Natural killer cell (primary cell): Measurements from ENCODE around the gene SF3B5. TPM values are rescaled to one million over a fixed set of nuclear protein-coding genes. Genes with fewer than 3 reads are reported as not detected.
A peak's percentile ranks its signal among the peaks of the same experiment; 100 is the strongest.

ENCODE experiments used
- ATAC-seq, 3 donors: fragments of 150-1000 bp in 2 of 3; fragments of 200-7000 bp in 1 of 3; cut with Tn5 transposase; 1 replicate in 1 of 3; 2 replicates in 2 of 3; pipeline ENCODE4 v1.10.0; 2021; ENCODE audit warnings: mild to moderate bottlenecking in 2 of 3, moderate library complexity in 2 of 3
- DNase-seq, 2 donors: peaks; one replicate each; pipeline versions ENCODE4 v3.0.0 to v3.0.0-alpha.2; 2013 to 2021; ENCODE audit warnings: mixed read lengths in 1 of 2
- H3K27ac ChIP-seq: one replicate; pipeline ENCODE4 v1.5.1; 2013; ENCODE audit warnings: mild to moderate bottlenecking, low read length
- H3K27me3 ChIP-seq: one replicate; pipeline ENCODE4 v1.6.1; 2013; ENCODE audit warnings: low read length; ENCODE audit not compliant: control insufficient read depth, insufficient read depth
- H3K36me3 ChIP-seq: one replicate; pipeline ENCODE4 v1.6.1; 2013; ENCODE audit warnings: low read length; ENCODE audit not compliant: control insufficient read depth, insufficient read depth
- H3K4me1 ChIP-seq: one replicate; pipeline ENCODE4 v1.6.1; 2013; ENCODE audit warnings: low read length; ENCODE audit not compliant: control insufficient read depth, insufficient read depth
- H3K4me3 ChIP-seq: one replicate; pipeline ENCODE4 v1.5.1; 2013; ENCODE audit warnings: low read length
- H3K9me3 ChIP-seq: one replicate; pipeline ENCODE4 v1.6.1; 2013; ENCODE audit warnings: low read length; ENCODE audit not compliant: control insufficient read depth, insufficient read depth
- H3K27ac Mint-ChIP-seq, 2 donors: one replicate each; pipeline ENCODE4 v1.8.0; 2022; ENCODE audit warnings: mild to moderate bottlenecking in 2 of 2, mixed read lengths in 2 of 2, moderate library complexity in 1 of 2
- H3K27me3 Mint-ChIP-seq, 2 donors: one replicate each; pipeline ENCODE4 v1.8.0; 2022; ENCODE audit warnings: low read depth in 2 of 2, mixed read lengths in 2 of 2
- H3K36me3 Mint-ChIP-seq: one replicate; pipeline ENCODE4 v1.8.0; 2022; ENCODE audit warnings: mixed read lengths
- H3K4me1 Mint-ChIP-seq, 2 donors: one replicate each; pipeline ENCODE4 v1.8.0; 2022; ENCODE audit warnings: mixed read lengths in 2 of 2
- H3K4me3 Mint-ChIP-seq: one replicate; pipeline ENCODE4 v1.8.0; 2022; ENCODE audit warnings: mild to moderate bottlenecking, moderate library complexity, mixed read lengths
- H3K9me3 Mint-ChIP-seq, 2 donors: one replicate each; pipeline ENCODE4 v1.8.0; 2022; ENCODE audit warnings: mixed read lengths in 2 of 2
- WGBS: methylation state at CpG from one replicate; pipeline ENCODE4 v1.1.7; 2013; ENCODE audit warnings: missing lambda C conversion rate; ENCODE audit not compliant: insufficient coverage; 5-methylcytosine and 5-hydroxymethylcytosine counted together
- intact Hi-C: fragments of 100-400 bp; cut with micrococcal nuclease; formaldehyde crosslinking; loops from one replicate; pipeline ENCODE4 v1.14.2; 2022
- total RNA-seq, 4 donors: library from RNA; stranded (reverse); fragments of 120-200 nt in 1 of 4; gene quantifications; one replicate each; pipeline versions ENCODE4 v1.2.3 to v1.2.4, GENCODE V29; 2013 to 2022
- TF ChIP-seq, protein P1 (sequence below): fragments of 200-600 bp; IDR thresholded peaks from one replicate; pipeline ENCODE4 v1.8.0; 2022; ENCODE audit warnings: antibody characterized with exemption

SF3B5 gene
- total RNA-seq: 100 to 1,000 TPM; 122 to 145 (median 122) TPM
- 85.8 TPM for total RNA-seq (2013)

DNA sequence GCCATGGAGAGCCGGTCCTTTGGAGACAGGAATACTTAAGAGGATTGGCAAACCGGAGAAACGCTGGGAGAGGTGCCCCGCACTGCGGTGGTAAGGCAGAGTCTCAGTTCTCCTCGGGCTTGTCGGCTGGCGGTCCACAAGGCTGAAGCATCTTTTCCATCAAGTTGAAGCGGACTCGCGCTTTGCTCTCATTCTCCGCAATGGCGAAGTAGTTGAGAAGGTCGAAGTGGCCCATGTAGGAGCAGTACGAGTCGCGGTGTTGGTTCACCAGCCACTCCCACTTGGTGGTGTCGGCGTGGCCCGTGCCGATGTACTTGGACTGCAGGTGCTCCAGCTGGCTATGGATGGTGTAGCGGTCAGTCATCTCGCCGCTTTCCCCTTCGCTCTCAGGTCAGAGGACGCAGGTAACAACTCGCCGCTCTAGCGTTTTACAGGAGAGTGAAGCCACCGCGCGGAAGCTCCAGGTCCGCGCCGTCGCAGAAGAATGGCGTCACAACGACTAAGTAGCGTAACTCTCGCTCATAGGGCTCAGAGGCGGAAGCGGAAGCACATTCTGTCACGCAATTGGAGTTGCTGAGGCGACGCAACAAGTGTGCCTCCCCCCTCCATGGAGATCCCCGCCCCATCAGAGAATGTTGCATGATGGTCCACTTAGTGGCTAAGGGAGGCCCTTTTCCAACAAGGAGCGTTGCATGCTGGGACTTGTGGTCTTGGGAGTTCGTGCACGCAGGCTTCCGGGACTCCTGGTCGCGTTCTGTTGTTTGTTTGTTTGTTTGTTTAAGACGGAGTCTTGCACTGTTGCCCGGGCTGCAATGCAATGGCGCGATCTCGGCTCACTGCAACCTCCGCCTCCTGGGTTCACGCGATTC lies at the start of gene SF3B5:
SF3B5 (minus strand) TSS at position 440 of the 869 bp plus-strand sequence; CDS start at position 364, 76 bp downstream.
- TF ChIP-seq, protein P1, sequence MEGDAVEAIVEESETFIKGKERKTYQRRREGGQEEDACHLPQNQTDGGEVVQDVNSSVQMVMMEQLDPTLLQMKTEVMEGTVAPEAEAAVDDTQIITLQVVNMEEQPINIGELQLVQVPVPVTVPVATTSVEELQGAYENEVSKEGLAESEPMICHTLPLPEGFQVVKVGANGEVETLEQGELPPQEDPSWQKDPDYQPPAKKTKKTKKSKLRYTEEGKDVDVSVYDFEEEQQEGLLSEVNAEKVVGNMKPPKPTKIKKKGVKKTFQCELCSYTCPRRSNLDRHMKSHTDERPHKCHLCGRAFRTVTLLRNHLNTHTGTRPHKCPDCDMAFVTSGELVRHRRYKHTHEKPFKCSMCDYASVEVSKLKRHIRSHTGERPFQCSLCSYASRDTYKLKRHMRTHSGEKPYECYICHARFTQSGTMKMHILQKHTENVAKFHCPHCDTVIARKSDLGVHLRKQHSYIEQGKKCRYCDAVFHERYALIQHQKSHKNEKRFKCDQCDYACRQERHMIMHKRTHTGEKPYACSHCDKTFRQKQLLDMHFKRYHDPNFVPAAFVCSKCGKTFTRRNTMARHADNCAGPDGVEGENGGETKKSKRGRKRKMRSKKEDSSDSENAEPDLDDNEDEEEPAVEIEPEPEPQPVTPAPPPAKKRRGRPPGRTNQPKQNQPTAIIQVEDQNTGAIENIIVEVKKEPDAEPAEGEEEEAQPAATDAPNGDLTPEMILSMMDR: no peak
- Histone ChIP-seq H3K27ac (peak within 1 kb of the TSS; percentile 90), H3K4me1 (peaks cover 17% of the 10 kb centered on the region), H3K27me3 (no peaks in the 10 kb centered on the region), H3K4me3 (peak within 1 kb of the TSS; percentile 88), H3K9me3 (no peaks in the 10 kb centered on the region), H3K36me3 (no peaks in the 10 kb centered on the region)
- Mint-ChIP-seq H3K36me3 (no peaks in the 10 kb centered on the region), H3K4me3 (peak within 1 kb of the TSS; percentile 94), H3K27ac (peak within 1 kb of the TSS; percentile 95 to 97), H3K27me3 (no peaks in the 10 kb centered on the region), H3K4me1 (peaks cover 23 to 28% of the 10 kb centered on the region in 2 donors), H3K9me3 (no peaks in the 10 kb centered on the region)
- ATAC-seq (peak; percentile 96 to 99 (median 97)), DNase-seq (peak; percentile 96 to 100)
- intact Hi-C loops: loop anchor here (1.0 to 2.0 kb wide), 4 partner anchors 31 to 155 kb away; no protein-coding TSS in a partner anchor
- under 1% methylated on average over 60 of the region's 60 CpGs for WGBS

DNA sequence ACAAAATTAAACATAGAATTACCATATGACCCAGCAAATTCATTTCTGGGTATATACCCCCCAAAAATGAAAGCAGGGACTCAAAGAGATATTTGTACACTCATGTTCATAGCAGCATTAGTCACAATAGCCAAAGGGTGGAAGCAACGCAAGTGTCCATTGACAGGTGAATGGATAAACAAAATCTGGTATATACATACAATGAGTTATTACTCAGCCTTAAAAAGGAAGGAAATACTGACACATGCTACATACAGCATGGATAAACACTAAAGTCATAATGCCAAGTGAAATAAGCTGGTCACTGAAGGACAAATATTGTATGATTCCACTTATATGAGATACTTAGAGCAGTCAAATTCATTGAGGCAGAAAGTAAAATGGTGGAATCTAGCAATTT lies 49.6 kb upstream of the SF3B5 start:
- Histone ChIP-seq H3K36me3 (no peaks in the 10 kb centered on the region), H3K4me1 (peaks cover 6% of the 10 kb centered on the region), H3K27ac (no peak overlapping the region), H3K27me3 (no peaks in the 10 kb centered on the region), H3K9me3 (no peaks in the 10 kb centered on the region), H3K4me3 (no peak overlapping the region)
- no CpG with 5 or more reads among the region's 1 CpG for WGBS
- Mint-ChIP-seq H3K27me3 (no peaks in the 10 kb centered on the region), H3K4me3 (no peak overlapping the region), H3K9me3 (no peaks in the 10 kb centered on the region), H3K4me1 (peaks cover 5% of the 10 kb centered on the region in 2 donors), H3K27ac (no peak overlapping the region), H3K36me3 (no peaks in the 10 kb centered on the region)
- ATAC-seq (no peak), DNase-seq (no peak)
- intact Hi-C loops: no loop called here
- TF ChIP-seq, protein P1: no peak

- no peaks in the 10 kb centered on the region for H3K27me3 ChIP-seq
- H3K27ac ChIP-seq: no peak overlapping the region
- no peaks in the 10 kb centered on the region for H3K4me1 ChIP-seq
- intact Hi-C loops: no loop called here
- Mint-ChIP-seq H3K9me3 (no peaks in the 10 kb centered on the region), H3K36me3 (no peaks in the 10 kb centered on the region), H3K27ac (no peak overlapping the region), H3K27me3 (no peaks in the 10 kb centered on the region), H3K4me1 (no peaks in the 10 kb centered on the region), H3K4me3 (no peak overlapping the region)
- no peak overlapping the region for H3K4me3 ChIP-seq
- no peaks in the 10 kb centered on the region for H3K36me3 ChIP-seq
- H3K9me3 ChIP-seq: no peaks in the 10 kb centered on the region
- DNase-seq (no peak), ATAC-seq (no peak)
- TF ChIP-seq, protein P1: no peak
Observed at GRCh38 chr6:144143878-144144277, 48.5 kb upstream of the SF3B5 start.
